ENCODE results near the gene CATSPERD. TPM values are rescaled to one million over a fixed set of nuclear protein-coding genes. Genes with fewer than 3 reads are reported as not detected.
"Not testable (repeated sequence)": the region's sequence is repeated elsewhere in the genome, so short reads cannot be mapped to it uniquely, and the experiment has no call there.

The CATSPERD gene
- total and polyA plus RNA-seq, 4 donors = not detected

DNA sequence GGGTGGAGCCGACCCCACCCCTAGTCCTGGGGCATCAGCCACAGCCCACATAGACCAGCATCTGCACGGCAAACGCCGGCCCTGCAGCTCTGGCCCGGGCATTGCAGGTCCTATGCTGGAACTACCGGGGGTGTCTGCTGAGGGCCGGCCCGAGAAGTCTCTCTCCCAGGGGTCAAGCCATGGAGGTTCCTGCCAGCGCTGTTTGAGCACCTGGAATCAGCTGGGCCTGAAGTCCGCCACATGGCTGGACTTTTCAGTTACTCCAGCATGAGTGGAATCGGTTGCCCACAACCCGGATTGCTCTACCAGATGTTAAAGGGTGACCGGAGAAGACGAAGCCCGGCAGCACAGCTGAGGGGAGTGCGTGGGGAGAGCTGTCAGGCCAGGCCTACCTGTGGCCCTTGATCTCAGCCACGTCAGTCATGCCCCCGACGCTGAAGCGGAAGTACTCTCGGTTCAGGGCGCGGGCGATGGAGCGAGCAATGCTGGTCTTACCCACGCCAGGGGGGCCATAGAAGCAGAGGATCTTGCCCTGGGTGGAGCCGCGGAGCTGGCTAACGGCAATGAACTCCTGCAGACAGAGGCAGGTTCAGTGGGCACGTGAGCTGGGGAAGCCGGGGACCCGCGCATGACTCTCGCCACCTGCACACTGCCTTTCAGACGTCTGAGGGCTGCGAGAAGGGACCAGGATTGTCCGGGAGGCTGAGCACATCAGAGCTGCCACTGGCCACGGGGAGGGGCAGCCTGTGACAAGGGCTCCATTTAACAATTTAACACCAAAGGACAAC, 21.6 kb upstream of the CATSPERD start:
- Histone ChIP-seq H3K9ac (ENCODE audit: low read depth in 1 of 2, low read length in 2 of 2) (no peak overlapping the region), H3K36me3 (ENCODE audit: control insufficient read depth in 4 of 4, insufficient read depth in 3 of 4, low read depth in 1 of 4, low read length in 3 of 4) (peaks cover 19 to 57% (median 25%) of the 10 kb centered on the region in 4 donors), H3K9me3 (ENCODE audit: control insufficient read depth in 4 of 4, low read length in 3 of 4) (no peaks in the 10 kb centered on the region), H3K4me1 (ENCODE audit: control insufficient read depth in 4 of 4, insufficient read depth in 4 of 4, low read length in 3 of 4) (no peaks in the 10 kb centered on the region), H3K4me3 (ENCODE audit: low read depth in 1 of 3, low read length in 3 of 3) (no peak overlapping the region), H3K27ac (ENCODE audit: low read depth in 1 of 2, low read length in 2 of 2) (no peak overlapping the region), H3K27me3 (ENCODE audit: control insufficient read depth in 4 of 4, insufficient read depth in 4 of 4, low read length in 3 of 4) (no peaks in the 10 kb centered on the region)
- WGBS = 95% methylated on average over 38 of the region's 38 CpGs
- TF ChIP-seq RXRA (IDR thresholded peaks at IDR 0.05) (no peak), JUND (IDR thresholded peaks at IDR 0.05) (no peak), TAF1 (conservative IDR thresholded peaks at IDR 0.05) (no peak), ATF3 (IDR thresholded peaks at IDR 0.05) (no peak), EGR1 (IDR thresholded peaks at IDR 0.05; ENCODE audit: low read depth in 2 of 2) (no peak), FOXA1 (IDR thresholded peaks at IDR 0.05) (no peak)
- DNase-seq (ENCODE audit: low spot score) = peak; percentile 29

DNA sequence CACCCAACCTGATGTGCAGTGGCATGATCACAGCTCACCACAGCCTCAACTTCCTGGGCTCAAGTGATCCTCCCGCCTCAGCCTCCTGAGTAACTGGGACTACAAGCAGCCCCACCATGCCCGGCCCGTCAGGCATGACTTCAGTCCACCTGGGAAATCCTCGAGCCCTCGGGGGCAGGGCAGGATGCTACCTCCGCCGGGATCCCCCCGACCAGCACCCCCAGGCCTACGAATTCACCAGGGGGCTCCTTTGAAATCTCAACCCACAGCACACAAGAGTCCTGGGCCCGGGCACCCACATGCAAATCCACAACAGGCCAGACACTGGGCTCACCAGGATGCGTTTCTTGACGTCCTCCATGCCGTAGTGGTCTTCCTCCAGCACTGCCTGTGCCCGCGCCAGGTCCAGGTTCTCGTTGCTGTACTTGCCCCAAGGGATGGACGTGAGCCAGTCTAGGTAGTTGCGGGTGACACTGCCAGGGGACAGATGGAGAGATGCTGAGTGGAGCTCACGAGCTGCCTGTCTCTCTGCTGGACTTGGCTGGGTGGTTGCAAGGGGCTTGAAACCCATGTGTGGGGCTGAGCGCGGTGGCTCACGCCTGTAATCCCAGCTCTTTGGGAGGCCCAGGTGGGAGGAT, 19.9 kb upstream of the CATSPERD start:
- no peak overlapping the region for H3K9ac ChIP-seq (ENCODE audit: low read depth in 1 of 2, low read length in 2 of 2)
- 98% methylated on average over 22 of the region's 22 CpGs for WGBS
- H3K36me3 ChIP-seq (ENCODE audit: control insufficient read depth in 4 of 4, insufficient read depth in 3 of 4, low read depth in 1 of 4, low read length in 3 of 4) = peaks cover 16 to 55% (median 25%) of the 10 kb centered on the region in 4 donors
- TF ChIP-seq NR2F2 (IDR thresholded peaks at IDR 0.05) = no peak
- TF ChIP-seq EGR1 (IDR thresholded peaks at IDR 0.05; ENCODE audit: low read depth in 2 of 2) = no peak
- no peak for TF ChIP-seq RAD21 (IDR thresholded peaks at IDR 0.05)
- TF ChIP-seq HNF4G (IDR thresholded peaks at IDR 0.05) = no peak
- TF ChIP-seq CTCF (IDR thresholded peaks at IDR 0.05; ENCODE audit: low read depth, low read length, missing input control) = no peak
- no peak for TF ChIP-seq TAF1 (conservative IDR thresholded peaks at IDR 0.05)
- no peak for TF ChIP-seq FOXA1 (IDR thresholded peaks at IDR 0.05)
- TF ChIP-seq HNF4A (conservative IDR thresholded peaks at IDR 0.05) = no peak
- no peak for TF ChIP-seq SP1 (IDR thresholded peaks at IDR 0.05)
- TF ChIP-seq JUND (IDR thresholded peaks at IDR 0.05) = no peak
- H3K4me3 ChIP-seq (ENCODE audit: low read depth in 1 of 3, low read length in 3 of 3) = no peak overlapping the region
- H3K27ac ChIP-seq (ENCODE audit: low read depth in 1 of 2, low read length in 2 of 2) = no peak overlapping the region
- no peaks in the 10 kb centered on the region for H3K9me3 ChIP-seq (ENCODE audit: control insufficient read depth in 4 of 4, low read length in 3 of 4)
- H3K4me1 ChIP-seq (ENCODE audit: control insufficient read depth in 4 of 4, insufficient read depth in 4 of 4, low read length in 3 of 4) = no peaks in the 10 kb centered on the region
- DNase-seq (ENCODE audit: low spot score) = peak; percentile 29
- no peaks in the 10 kb centered on the region for H3K27me3 ChIP-seq (ENCODE audit: control insufficient read depth in 4 of 4, insufficient read depth in 4 of 4, low read length in 3 of 4)

DNA sequence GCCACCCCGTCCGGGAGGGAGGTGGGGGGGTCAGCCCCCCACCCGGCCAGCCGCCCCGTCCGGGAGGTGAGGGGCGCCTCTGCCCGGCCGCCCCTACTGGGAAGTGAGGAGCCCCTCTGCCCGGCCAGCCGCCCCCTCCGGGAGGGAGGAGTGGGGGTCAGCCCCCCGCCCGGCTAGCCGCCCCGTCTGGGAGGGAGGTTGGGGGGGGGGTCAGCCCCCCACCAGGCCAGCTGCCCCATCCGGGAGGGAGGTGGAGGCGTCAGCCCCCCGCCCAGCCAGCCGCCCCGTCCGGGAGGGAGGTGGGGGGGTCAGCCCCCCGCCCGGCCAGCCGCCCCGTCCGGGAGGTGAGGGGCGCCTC, 18.4 kb upstream of the CATSPERD start:
- not testable (repeated sequence) for H3K27ac ChIP-seq (ENCODE audit: low read depth in 1 of 2, low read length in 2 of 2); H3K4me1 ChIP-seq (ENCODE audit: control insufficient read depth in 4 of 4, insufficient read depth in 4 of 4, low read length in 3 of 4); DNase-seq (ENCODE audit: low spot score); H3K9me3 ChIP-seq (ENCODE audit: control insufficient read depth in 4 of 4, low read length in 3 of 4); H3K4me3 ChIP-seq (ENCODE audit: low read depth in 1 of 3, low read length in 3 of 3); H3K9ac ChIP-seq (ENCODE audit: low read depth in 1 of 2, low read length in 2 of 2); H3K27me3 ChIP-seq (ENCODE audit: control insufficient read depth in 4 of 4, insufficient read depth in 4 of 4, low read length in 3 of 4)
- peaks cover 24 to 57% (median 31%) of the 10 kb centered on the region in 4 donors for H3K36me3 ChIP-seq (ENCODE audit: control insufficient read depth in 4 of 4, insufficient read depth in 3 of 4, low read depth in 1 of 4, low read length in 3 of 4)
- 97% methylated on average over 24 of the region's 28 CpGs for WGBS

Data from liver (tissue), 9 donors.